Right renal cortex interstitium (tissue), 3 donors: ENCODE data around the gene GLB1L2. TPM values are rescaled to one million over a fixed set of nuclear protein-coding genes. Genes with fewer than 3 reads are reported as not detected.
"Not testable (repeated sequence)": the region's sequence is repeated elsewhere in the genome, so short reads cannot be mapped to it uniquely, and the experiment has no call there.

Experiments
- DNase-seq, 3 donors: peaks; one replicate each; pipeline ENCODE4 v3.0.0-alpha.2; 2013; ENCODE audit warnings: low read depth in 3 of 3, low spot score in 2 of 3
- polyA plus RNA-seq, 3 donors: library from polyadenylated mRNA; unstranded; fragments of 120-200 nt; gene quantifications; one replicate each; pipeline ENCODE4 v1.2.1, GENCODE V29; 2013; ENCODE audit not compliant: insufficient read length in 3 of 3

Gene GLB1L2
- 10 to 100 TPM; 22.4 to 23.5 (median 23.3) TPM for polyA plus RNA-seq

DNA sequence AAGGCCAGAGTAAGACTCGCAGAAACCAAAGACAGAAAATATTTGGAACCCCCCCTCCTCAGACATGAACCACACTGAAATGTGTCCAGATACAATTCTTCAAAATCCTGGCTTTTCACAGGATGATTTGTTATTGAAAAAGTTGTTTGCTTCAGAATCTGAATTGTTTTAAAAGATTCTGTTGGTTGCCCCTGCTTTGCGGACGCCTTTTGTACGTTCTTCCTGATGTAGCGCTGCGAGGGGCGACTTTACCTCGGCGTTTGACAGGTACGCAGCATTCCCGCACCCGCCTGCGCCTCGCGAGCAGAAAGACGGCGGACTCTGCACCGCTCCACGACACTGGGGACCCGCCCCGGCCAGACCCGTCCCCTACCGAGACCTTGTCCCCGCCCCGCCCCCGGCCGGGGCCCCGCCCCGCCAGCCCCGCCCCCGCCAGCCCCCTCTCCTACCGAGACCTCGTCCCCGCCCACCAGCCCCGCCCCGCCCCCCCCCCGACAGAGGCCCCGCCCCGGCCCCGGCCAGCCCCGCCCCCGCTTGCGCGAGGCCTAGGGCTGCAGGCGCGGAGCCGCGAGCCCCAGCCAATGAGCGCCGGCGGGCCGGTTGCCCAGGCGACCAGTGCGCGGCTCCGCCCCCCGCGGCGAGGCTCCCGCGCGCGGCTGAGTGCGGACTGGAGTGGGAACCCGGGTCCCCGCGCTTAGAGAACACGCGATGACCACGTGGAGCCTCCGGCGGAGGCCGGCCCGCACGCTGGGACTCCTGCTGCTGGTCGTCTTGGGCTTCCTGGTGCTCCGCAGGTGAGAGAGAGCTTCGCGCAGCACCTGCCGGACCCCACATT is at the start of gene GLB1L2:
Gene GLB1L2, plus strand, starts transcription at position 635 of the 835 bp plus-strand sequence. Its CDS starts 74 bp downstream, at position 709.
- peak in 1 of 3 donors; percentile 40 for DNase-seq

DNA sequence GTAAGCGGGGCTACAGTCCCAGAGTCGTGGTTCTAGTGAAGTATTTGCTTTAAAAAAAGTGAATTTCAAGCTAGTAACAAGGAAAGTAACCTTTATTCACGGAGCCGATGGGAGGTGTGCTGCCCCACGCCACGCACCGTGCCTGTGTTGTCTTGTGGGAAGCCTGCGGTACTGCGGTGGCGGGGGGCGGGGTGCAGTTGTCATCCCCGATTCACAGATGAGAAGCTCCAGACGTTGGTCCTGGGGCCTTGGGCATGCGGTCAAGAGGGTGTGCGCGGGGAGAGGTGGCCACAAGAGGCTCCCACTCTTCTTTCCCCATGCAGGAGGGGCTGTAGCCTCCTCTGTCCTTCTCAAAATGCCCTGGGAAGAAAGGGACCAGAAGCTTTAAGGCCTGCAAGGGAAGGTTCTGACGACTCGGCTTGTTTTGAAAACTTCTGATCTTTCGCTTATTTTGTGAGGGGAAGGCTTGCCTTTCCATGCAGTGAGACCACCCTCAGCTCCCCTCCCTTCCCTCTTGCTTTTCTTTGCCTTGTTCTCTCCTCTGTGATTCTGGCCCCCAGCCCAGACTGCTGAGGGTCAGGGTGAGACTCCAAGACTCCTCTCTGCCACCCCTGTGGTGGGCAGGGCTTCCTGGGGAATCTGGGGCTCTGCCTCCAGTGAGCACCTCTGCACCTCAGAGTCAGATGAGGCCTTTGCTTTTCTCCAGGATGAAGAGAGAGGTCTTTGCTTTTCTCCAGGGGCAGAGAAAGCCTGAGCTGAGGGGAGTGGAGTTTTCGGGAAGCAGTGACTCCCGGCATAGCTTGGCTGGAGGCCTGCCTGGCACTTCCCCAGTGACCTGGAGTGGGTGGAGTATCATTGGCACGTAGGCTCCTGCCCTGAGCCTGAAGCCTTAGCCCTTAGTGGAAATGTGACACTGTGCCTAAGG is 49.4 kb upstream of the GLB1L2 start:
- DNase-seq = no peak

- DNase-seq = no peak
Measured at GRCh38 chr11:134283461-134284230, 48.1 kb upstream of the GLB1L2 start.

- DNase-seq = not testable (repeated sequence)
Measured at GRCh38 chr11:134284349-134284748, 47.4 kb upstream of the GLB1L2 start.

DNA sequence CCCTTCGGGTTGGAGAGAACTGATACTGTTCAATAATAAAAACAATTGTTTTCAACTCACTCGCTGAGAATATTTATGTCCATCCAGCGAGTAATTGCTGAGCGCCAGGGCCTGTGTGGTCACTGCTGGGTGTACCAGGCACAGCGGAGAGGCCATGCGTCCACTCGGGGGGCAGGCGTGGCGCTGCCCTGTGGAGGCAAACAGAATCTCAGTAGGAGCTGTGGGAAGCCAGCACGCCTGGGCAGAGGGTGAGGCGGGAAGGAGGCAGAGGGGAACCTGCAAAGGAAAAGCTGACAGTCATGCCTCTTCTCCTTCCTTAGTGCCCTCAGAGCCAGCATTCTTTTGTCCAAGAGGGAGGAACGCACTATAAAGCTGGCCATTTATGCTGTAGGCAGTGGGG is 44.2 kb upstream of the GLB1L2 start:
- DNase-seq = no peak

GRCh38 chr11:134288486-134288885 is 43.3 kb upstream of the GLB1L2 start:
- DNase-seq = no peak

DNA sequence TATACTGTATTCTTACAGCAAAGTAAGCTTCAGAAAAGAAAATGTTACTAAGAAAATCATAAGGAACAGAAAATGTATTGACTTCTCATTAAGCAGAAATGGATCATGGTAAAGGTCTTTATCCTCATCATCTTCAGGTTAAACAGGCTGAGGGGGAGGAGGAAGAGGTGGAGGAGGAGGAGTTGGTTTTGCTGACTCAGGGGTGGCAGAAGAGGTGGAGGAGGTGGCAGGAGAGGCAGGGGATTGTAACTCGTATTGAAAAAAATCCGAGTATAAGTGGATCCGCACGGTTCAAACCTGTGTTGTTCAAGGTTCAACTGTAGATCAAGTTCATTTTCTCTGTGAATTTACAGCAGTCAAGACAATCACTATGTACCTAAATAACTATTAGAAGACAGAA is 42.6 kb upstream of the GLB1L2 start:
- no peak for DNase-seq

- no peak for DNase-seq
Measured at GRCh38 chr11:134289789-134290188, 42.0 kb upstream of the GLB1L2 start.

GRCh38 chr11:134290646-134291045 is 41.1 kb upstream of the GLB1L2 start:
- no peak for DNase-seq

DNA sequence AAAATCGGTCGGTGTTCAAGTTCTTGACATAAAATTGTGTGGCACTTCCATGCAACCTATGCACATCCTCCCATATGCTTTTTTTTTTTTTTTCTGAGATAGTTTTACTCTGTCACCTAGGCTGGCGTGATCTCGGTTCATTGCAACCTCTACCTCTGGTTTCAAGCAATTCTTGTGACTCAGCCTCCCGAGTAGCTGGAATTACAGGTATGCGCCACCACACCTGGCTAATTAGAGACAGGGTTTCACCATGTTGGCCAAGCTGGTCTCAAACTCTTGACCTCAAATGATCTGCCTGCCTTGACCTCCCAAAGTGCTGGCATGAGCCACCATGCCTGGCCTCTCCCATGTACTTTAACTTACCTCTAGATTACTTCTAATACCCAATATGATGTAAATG is 40.6 kb upstream of the GLB1L2 start:
- no peak for DNase-seq

DNA sequence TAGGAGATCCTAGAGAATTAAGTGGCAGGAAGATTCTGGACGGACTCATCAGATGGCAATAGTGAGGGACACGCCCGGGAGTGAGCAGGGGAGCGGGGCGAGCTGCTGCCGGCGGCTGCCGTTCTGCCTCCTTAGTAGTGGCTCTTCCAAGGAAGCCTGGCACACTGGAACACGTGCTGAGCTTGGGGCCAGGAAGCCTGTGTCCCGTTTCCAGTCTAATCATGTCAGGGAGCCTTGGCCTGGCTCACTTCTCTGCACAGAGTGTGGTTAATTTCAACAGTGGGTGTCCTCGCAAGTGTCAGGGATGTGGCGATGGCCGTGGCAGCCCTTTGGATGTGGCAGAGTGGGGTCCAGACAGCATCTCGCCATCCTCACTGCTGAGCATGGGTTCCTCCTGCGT is 39.1 kb upstream of the GLB1L2 start:
- DNase-seq = no peak

DNA sequence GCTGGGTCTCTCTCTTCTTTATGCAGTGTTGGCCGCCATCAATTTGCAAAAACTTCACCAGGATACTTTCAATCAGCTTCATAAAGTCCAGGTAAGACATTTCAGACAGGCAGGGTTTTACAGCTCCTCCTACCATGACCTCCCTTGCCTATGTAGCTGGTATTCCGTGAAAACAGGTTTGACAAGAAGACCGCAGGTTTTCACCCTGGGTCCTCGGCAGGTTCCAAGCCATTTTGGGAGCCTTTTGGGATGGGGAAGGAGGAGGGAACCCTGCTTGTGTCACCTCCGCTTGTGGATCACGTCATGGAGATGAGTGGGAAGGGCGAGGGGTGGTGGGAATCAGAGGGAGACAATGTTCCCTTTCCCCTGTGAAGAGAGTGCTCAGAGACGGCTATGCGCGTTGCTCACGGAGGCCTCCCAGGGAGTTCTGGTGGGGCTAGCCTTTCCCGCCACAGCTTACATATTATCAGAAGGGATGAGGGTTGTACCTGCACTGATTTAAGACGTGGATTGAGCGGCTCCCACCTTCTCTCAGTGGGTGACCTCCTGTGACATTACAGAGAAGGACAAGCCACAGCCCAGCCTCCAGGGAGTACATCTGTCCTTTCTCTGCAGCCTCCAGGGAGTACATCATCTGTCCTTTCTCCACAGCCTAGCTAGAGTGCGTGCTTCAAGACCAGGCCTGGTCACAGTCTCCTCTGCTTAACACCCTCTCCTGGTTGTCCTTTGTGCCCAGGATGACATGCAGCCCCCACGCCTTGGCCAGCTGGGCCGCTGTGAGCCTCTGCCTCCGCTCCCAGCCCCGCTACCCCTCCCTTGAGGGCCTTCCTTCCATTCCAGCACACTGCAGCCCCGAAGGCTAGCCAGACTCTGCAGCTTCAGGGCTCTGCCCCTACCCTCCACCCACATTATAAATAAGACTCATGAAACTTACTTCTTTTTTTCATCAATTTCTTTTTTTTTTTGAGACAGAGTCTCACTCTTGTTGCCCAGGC is 38.4 kb upstream of the GLB1L2 start:
- no peak for DNase-seq

- no peak for DNase-seq
Measured at GRCh38 chr11:134294664-134295063, 37.1 kb upstream of the GLB1L2 start.

GRCh38 chr11:134312223-134312622 is 19.6 kb upstream of the GLB1L2 start:
- no peak for DNase-seq

- DNase-seq = no peak
Measured at GRCh38 chr11:134312807-134313206, 19.0 kb upstream of the GLB1L2 start.

GRCh38 chr11:134313379-134313778 is 18.4 kb upstream of the GLB1L2 start:
- DNase-seq = no peak

DNA sequence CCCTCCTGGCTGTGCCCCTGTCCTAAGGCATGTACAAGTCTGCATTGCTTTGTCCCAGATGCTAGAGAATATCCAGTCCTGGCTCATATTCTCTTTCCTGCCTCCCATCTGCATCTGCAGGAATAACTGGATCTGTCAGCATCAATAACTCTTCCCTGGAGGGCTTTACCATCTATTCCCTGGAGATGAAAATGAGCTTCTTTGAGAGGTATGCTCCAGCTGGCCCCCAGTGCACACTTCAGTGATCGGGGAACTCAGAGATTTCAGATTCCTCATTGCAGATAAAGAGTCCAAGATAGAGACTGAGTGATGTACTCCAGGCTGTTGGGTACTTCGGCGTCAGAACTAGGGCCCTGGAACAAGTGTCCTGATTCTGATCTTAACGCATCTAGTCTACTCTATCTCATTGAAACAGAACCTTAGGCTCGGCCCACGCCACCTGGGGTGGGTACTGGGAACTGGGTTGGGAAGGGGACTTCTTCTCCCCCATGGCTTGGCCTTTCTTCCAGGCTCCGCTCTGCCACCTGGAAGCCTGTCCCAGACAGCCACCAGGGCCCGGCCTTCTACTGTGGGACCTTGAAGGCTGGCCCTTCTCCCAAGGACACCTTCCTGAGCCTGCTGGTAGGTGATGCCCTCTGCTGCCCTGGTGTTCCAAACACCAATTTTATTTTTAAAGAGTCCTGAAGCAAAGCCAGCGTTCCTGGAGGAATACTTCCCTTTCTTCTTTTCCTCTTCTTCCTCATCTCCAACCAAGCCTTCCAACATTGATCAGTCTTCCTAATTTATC is 17.8 kb upstream of the GLB1L2 start:
- no peak for DNase-seq

DNA sequence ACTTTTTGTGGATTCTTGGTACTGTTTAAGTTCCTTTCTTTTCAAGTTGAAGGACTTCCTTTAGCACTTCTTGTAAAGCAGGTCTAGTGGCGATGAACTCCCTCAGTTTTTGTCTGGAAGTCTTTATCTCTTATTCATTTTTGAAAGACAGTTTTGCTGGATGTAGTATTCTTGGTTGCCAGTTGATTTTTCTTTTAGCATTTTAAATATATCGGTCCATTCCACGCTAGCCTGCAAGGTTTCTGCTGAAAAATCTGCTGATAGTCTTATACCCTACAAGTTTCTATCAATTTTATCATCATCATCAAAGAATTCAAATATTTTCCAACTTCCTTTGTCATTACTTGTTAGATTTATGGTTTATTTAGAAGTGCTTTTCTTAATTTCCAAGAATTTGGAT is 14.7 kb upstream of the GLB1L2 start:
- no peak for DNase-seq

DNA sequence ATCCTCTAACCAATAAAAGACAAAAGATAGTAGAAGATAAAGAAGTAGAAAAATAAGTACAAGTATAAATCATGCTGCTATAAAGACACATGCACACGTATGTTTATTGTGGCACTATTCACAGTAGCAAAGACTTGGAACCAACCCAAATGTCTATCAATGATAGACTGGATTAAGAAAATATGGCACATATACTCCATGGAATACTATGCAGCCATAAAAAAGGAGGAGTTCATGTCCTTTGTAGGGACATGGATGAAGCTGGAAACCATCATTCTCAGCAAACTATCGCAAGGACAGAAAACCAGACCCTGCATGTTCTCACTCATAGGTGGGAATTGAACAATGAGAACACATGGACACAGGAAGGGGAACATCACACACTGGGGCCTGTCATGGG is 10.4 kb upstream of the GLB1L2 start:
- not testable (repeated sequence) for DNase-seq
